Hepatocyte (in vitro differentiated cells): ENCODE data around the gene RPS6KA2. TPM values are rescaled to one million over a fixed set of nuclear protein-coding genes. Genes with fewer than 3 reads are reported as not detected.

Experiments
- DNase-seq: peaks from one replicate; pipeline ENCODE4 v3.0.0-alpha.2; 2016; ENCODE audit warnings: low spot score
- H2AFZ ChIP-seq: fragments of 200-600 bp; sonication (generic); 2 replicates; pipeline ENCODE4 v1.6.0; 2016; ENCODE audit warnings: antibody characterized with exemption, mild to moderate bottlenecking
- H3K27ac ChIP-seq: fragments of 200-600 bp; sonication (generic); 2 replicates; pipeline ENCODE4 v1.5.1; 2016; ENCODE audit warnings: mild to moderate bottlenecking
- H3K27me3 ChIP-seq: fragments of 200-600 bp; sonication (generic); 2 replicates; pipeline ENCODE4 v1.6.1; 2016
- H3K36me3 ChIP-seq: fragments of 200-600 bp; sonication (generic); replicated peaks from 2 replicates; pipeline ENCODE4 v1.5.1; 2016; ENCODE audit warnings: low read depth; ENCODE audit not compliant: insufficient read depth
- H3K4me1 ChIP-seq: fragments of 200-600 bp; sonication (generic); 2 replicates; pipeline ENCODE4 v1.5.1; 2016; ENCODE audit warnings: mild to moderate bottlenecking, moderate library complexity; ENCODE audit not compliant: insufficient read depth
- H3K4me2 ChIP-seq: fragments of 200-600 bp; sonication (generic); 2 replicates; pipeline ENCODE4 v1.6.0; 2016
- H3K4me3 ChIP-seq: fragments of 200-600 bp; sonication (generic); 2 replicates; pipeline ENCODE4 v1.5.1; 2016; ENCODE audit warnings: mild to moderate bottlenecking
- H3K79me2 ChIP-seq: fragments of 200-600 bp; sonication (generic); 2 replicates; pipeline ENCODE4 v1.6.0; 2017; ENCODE audit warnings: mild to moderate bottlenecking
- H3K9me2 ChIP-seq: fragments of 200-600 bp; sonication (generic); replicated peaks from 2 replicates; pipeline ENCODE4 v1.6.0; 2017; ENCODE audit warnings: mild to moderate bottlenecking; ENCODE audit not compliant: insufficient read depth
- H3K9me3 ChIP-seq: fragments of 200-600 bp; sonication (generic); 2 replicates; pipeline ENCODE4 v1.5.1; 2016; ENCODE audit warnings: low read depth, mild to moderate bottlenecking
- H4K20me1 ChIP-seq: fragments of 200-600 bp; sonication (generic); 2 replicates; pipeline ENCODE4 v1.6.0; 2016; ENCODE audit warnings: mild to moderate bottlenecking; ENCODE audit not compliant: insufficient read depth, poor library complexity, severe bottlenecking
- EZH2 ChIP-seq: fragments of 200-600 bp; sonication (generic); IDR thresholded peaks from 2 replicates; pipeline ENCODE4 v1.6.1; 2016; ENCODE audit warnings: antibody characterized with exemption, mild to moderate bottlenecking, borderline replicate concordance
- EZH2phosphoT487 ChIP-seq: fragments of 200-600 bp; sonication (generic); IDR thresholded peaks from one replicate; pipeline ENCODE4 v1.6.1; 2018; ENCODE audit warnings: antibody characterized with exemption, mild to moderate bottlenecking, low read depth, moderate library complexity; ENCODE audit not compliant: unreplicated experiment, severe bottlenecking
- whole genome bisulfite sequencing: methylation state at CpG from one replicate; pipeline ENCODE4 v1.1.6; 2016; ENCODE audit warnings: low lambda C conversion rate; ENCODE audit errors: missing lambda C conversion rate; 5-methylcytosine and 5-hydroxymethylcytosine counted together
- polyA plus RNA-seq: library from polyadenylated mRNA; unstranded; fragments of >200 nt; fragmentation: Nextera tagmentation; extraction: Ambion mirVana; gene quantifications from 2 replicates; pipeline ENCODE4 v1.2.1, GENCODE V29; 2016
- total RNA-seq: library from RNA; depleted of rRNA; stranded (reverse); fragments of >200 nt; gene quantifications from 2 replicates; pipeline ENCODE4 v1.2.3, GENCODE V29; 2014
- TF ChIP-seq, protein P1 (sequence below): fragments of 200-600 bp; sonication (generic); IDR thresholded peaks from 2 replicates; pipeline ENCODE4 v1.5.1; 2016; ENCODE audit warnings: antibody characterized with exemption, mild to moderate bottlenecking; ENCODE audit not compliant: poor library complexity

Gene RPS6KA2
- total and polyA plus RNA-seq, 2 experiments from 2014 or later = 27.7 to 29.2 TPM

DNA sequence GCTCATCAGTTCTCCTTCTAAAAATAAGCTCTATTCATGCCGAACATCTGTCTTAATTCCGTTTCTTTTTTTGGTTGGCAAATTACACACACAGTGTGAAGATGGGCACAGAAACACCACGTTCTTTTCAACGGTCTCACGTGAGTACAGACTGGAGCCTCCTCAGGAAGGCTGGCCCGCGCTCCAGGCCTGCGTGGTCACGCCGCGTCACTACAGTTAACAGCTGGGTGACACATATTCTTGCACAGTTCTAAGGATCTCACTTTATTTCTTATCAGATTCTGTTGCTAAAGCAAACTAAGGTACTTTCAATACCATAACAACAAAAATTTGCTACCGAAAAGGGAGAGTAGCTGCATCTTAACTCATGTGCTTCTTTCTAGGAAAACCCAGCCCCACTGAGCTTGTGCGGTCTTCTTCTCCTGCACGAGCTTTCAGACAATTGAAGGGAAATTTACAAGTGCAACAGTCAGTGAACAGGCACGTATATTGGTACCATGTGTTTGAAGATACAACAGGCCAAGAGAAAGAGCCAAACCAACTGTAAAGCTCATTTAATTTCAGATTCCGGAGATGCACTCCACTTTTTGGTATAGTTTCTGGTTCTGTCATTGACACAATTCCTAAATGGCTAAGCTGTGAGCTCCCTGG is 188.7 kb downstream of the RPS6KA2 start:
- no peaks in the 10 kb centered on the region for H3K4me1 ChIP-seq
- H3K9me2 ChIP-seq = no peaks in the 10 kb centered on the region
- TF ChIP-seq, protein P1, sequence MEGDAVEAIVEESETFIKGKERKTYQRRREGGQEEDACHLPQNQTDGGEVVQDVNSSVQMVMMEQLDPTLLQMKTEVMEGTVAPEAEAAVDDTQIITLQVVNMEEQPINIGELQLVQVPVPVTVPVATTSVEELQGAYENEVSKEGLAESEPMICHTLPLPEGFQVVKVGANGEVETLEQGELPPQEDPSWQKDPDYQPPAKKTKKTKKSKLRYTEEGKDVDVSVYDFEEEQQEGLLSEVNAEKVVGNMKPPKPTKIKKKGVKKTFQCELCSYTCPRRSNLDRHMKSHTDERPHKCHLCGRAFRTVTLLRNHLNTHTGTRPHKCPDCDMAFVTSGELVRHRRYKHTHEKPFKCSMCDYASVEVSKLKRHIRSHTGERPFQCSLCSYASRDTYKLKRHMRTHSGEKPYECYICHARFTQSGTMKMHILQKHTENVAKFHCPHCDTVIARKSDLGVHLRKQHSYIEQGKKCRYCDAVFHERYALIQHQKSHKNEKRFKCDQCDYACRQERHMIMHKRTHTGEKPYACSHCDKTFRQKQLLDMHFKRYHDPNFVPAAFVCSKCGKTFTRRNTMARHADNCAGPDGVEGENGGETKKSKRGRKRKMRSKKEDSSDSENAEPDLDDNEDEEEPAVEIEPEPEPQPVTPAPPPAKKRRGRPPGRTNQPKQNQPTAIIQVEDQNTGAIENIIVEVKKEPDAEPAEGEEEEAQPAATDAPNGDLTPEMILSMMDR = no peak
- no peaks in the 10 kb centered on the region for H4K20me1 ChIP-seq
- no peak overlapping the region for H2AFZ ChIP-seq
- no peak for DNase-seq
- H3K4me2 ChIP-seq = no peak overlapping the region
- H3K79me2 ChIP-seq = no peaks in the 10 kb centered on the region
- no peak overlapping the region for H3K4me3 ChIP-seq
- H3K9me3 ChIP-seq = no peaks in the 10 kb centered on the region
- WGBS = 94% methylated on average over 16 of the region's 16 CpGs
- H3K27me3 ChIP-seq = no peaks in the 10 kb centered on the region
- no peak overlapping the region for H3K27ac ChIP-seq
- no peaks in the 10 kb centered on the region for H3K36me3 ChIP-seq

DNA sequence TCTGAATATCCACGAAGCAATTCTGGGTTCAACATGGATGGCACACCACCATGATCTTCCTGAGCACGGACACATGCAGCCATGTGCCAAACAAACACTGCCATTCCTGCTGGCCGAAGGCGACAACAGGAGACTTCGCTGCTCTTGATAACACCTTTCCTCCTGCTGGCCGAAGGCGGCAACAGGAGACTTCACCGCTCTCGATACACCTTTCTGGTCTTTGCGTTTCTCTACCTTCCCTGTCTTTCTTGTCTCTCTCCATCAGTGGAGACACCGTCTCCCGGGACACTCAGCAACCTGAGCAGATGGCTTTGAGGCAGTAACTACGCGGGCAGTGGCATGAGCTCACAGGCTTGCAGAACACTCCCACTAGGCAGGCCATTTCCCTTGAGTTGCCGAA is 189.4 kb downstream of the RPS6KA2 start:
- no peaks in the 10 kb centered on the region for H3K27me3 ChIP-seq
- no peak overlapping the region for H3K27ac ChIP-seq
- H3K4me1 ChIP-seq = no peaks in the 10 kb centered on the region
- no peaks in the 10 kb centered on the region for H4K20me1 ChIP-seq
- WGBS = 98% methylated on average over 15 of the region's 15 CpGs
- no peak for DNase-seq
- H3K36me3 ChIP-seq = no peaks in the 10 kb centered on the region
- no peaks in the 10 kb centered on the region for H3K9me2 ChIP-seq
- no peak overlapping the region for H3K4me2 ChIP-seq
- TF ChIP-seq, protein P1 = no peak
- TF ChIP-seq EZH2 (no peak), EZH2phosphoT487 (no peak)
- H2AFZ ChIP-seq = no peak overlapping the region
- H3K79me2 ChIP-seq = no peaks in the 10 kb centered on the region
- H3K4me3 ChIP-seq = no peak overlapping the region
- H3K9me3 ChIP-seq = no peaks in the 10 kb centered on the region

DNA sequence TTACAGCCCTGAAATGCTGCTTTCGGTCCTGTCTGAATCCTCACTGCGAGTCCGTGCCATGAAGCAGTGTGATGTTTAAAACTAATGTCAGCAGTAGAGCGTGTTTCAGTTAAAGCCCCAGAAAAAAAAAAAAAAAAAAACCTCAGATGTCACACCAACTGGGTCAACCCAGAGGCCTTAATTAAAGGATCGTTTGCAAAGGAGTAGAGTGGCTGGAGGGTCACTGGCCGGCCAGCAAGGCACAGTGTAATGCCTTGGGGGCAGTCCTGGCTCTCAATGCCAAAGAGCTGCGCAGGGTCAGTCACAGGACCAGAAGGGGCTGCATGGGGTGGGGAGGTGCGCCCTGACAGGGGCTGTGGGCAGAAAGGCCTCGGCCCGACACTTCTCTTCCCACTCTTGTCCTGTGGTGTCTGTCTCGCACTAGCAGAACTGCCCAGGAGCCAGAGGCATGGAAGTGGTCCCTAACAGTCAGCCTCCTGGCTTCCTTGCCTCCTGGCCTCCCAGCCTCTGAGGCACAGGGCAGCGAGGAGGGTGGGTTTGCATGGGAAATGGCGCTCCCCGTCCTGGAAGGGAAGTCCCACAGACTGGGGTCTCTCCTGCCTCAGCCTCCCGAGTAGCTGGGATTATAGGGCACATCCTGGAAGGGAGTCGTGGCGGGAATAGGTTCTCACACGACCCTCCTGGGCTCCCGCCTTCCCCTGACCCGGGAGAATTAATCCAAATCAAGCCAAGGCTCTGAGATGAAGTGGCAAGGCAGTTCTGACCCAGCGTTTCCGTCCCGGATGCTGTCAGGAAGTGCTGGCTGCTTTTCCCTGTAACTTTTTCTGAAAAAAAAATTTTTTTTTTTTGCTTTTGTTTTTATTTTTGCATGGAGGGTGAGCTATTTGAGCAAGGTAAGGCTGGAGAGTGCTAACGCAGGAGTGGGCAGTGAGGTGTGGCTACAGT is 190.6 kb downstream of the RPS6KA2 start:
- no peaks in the 10 kb centered on the region for H3K36me3 ChIP-seq
- no peaks in the 10 kb centered on the region for H4K20me1 ChIP-seq
- H3K27ac ChIP-seq = no peak overlapping the region
- DNase-seq = no peak
- TF ChIP-seq, protein P1 = no peak
- TF ChIP-seq EZH2 (no peak), EZH2phosphoT487 (no peak)
- no peaks in the 10 kb centered on the region for H3K9me2 ChIP-seq
- no peaks in the 10 kb centered on the region for H3K4me1 ChIP-seq
- 94% methylated on average over 21 of the region's 24 CpGs for whole genome bisulfite sequencing
- H3K27me3 ChIP-seq = no peaks in the 10 kb centered on the region
- H3K4me3 ChIP-seq = no peak overlapping the region
- no peak overlapping the region for H3K4me2 ChIP-seq
- H3K79me2 ChIP-seq = no peaks in the 10 kb centered on the region
- H3K9me3 ChIP-seq = no peaks in the 10 kb centered on the region
- no peak overlapping the region for H2AFZ ChIP-seq
